ENCODE data around the gene TXNRD2.

TXNRD2 gene

DNA sequence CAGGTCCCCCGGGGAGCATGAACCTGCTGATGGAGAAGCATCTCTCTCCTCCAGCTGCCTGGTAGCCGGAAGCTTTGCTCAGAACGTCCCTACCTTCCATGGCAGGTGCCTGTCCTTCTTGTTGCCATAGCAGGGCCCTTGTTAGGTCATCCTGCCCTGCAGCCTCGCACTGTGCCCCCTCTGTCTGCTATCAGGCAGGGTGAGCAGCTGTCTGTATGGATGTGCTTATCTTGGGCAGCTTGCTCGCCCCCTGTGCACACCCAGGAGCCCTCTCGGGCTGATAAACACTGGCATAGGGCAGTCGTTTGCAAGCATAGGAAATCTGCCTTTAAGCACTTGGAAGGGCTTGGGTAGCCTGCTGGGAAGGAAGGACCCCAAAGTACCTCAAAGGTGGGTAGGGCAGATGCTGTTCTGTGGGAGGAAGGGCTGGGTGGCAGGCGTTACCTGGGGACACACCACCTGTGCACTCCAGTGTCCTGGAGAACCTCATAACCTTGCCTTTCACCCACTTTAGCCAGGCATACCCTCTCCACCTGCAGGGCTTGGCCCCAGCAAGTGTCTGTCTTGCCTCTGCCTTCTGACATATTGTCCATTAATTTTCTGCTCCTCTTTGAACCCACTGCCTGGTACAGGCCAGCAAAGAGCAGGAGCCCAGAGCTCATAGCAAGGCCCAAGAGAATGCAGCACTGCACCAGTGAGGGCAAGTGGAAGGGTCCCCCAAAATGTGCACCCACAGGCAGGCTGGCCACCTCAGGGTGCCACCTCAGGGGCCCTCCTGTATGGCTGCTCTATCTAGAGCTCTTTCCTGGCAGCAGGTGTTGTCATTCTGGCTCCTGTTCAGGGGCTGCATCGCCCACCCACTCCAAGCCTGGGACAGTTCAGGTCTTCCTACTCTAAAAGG lies 8.0 kb downstream of the TXNRD2 start:
- no peak overlapping the region for H3K4me3 ChIP-seq (ENCODE audit: low read length)
- TF ChIP-seq, protein P1, sequence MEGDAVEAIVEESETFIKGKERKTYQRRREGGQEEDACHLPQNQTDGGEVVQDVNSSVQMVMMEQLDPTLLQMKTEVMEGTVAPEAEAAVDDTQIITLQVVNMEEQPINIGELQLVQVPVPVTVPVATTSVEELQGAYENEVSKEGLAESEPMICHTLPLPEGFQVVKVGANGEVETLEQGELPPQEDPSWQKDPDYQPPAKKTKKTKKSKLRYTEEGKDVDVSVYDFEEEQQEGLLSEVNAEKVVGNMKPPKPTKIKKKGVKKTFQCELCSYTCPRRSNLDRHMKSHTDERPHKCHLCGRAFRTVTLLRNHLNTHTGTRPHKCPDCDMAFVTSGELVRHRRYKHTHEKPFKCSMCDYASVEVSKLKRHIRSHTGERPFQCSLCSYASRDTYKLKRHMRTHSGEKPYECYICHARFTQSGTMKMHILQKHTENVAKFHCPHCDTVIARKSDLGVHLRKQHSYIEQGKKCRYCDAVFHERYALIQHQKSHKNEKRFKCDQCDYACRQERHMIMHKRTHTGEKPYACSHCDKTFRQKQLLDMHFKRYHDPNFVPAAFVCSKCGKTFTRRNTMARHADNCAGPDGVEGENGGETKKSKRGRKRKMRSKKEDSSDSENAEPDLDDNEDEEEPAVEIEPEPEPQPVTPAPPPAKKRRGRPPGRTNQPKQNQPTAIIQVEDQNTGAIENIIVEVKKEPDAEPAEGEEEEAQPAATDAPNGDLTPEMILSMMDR (IDR thresholded peaks at IDR 0.05; ENCODE audit: low read depth, low read length), result no peak
- no peak for TF ChIP-seq EZH2phosphoT487 (IDR thresholded peaks at IDR 0.05; ENCODE audit: low read depth)
- no peak overlapping the region for H3K4me2 ChIP-seq (ENCODE audit: low read length)
- no peaks in the 10 kb centered on the region for H3K9me3 ChIP-seq (ENCODE audit: insufficient read depth, low read length)
- no peak overlapping the region for H2AFZ ChIP-seq (ENCODE audit: low read depth, low read length)
- H3K79me2 ChIP-seq (ENCODE audit: low read length), result no peaks in the 10 kb centered on the region
- no peaks in the 10 kb centered on the region for H3K4me1 ChIP-seq (ENCODE audit: low read length)
- peaks cover 4% of the 10 kb centered on the region for H3K36me3 ChIP-seq (replicated peaks; ENCODE audit: low read depth, low read length)
- no peak overlapping the region for H3K27ac ChIP-seq (ENCODE audit: low read length)
- no peak overlapping the region for H3K9ac ChIP-seq (ENCODE audit: low read length)
- H3K27me3 ChIP-seq (ENCODE audit: low read depth, low read length), result no peaks in the 10 kb centered on the region
- H4K20me1 ChIP-seq (ENCODE audit: insufficient read depth, low read length), result no peaks in the 10 kb centered on the region; the same call in none of the 2 replicates

DNA sequence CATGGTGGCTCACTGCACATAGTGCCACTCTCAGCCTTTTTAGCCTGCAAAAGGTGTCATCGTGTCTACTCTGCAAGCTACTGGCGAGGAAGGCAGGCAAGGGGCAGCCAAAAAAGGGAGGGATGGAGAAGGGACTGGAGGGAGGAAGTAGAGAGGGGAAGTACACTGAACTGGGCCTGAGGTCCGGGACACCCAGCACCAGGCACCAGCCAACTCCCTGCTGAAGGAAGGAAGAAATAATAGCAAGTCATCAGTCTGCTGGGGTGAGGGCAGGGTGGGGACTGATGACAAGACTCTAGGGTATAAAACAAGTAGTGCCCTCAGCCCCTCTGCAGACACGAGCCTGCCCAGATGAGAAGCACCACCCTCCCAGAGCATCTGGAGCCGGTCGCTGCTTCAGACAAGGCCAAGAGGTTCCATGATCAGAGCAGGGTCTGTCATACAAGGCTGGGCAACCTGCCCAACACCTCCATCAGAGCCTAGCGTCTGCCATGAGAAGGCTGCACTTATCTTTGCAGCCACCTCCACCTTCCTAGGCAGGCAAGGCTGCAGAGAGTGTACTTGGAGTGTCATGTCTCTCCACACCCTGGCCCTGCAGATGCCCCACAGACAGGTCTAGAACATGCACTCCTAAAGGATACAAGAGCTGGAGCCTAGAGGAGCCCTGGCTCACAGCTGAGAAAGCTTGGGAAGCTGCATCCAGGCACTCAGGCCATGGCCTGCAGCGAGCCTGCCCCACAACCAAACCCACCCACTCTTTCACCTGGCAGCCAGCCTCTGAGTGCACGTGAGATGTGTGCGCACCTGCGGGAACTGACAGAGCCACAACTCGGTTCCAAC lies 9.0 kb downstream of the TXNRD2 start:
- Histone ChIP-seq H2AFZ (ENCODE audit: low read depth, low read length) (no peak overlapping the region), H3K9ac (ENCODE audit: low read length) (no peak overlapping the region), H3K36me3 (replicated peaks; ENCODE audit: low read depth, low read length) (peaks cover 4% of the 10 kb centered on the region), H3K79me2 (ENCODE audit: low read length) (no peaks in the 10 kb centered on the region), H3K4me3 (ENCODE audit: low read length) (no peak overlapping the region), H3K27me3 (ENCODE audit: low read depth, low read length) (no peaks in the 10 kb centered on the region), H4K20me1 (ENCODE audit: insufficient read depth, low read length) (no peaks in the 10 kb centered on the region; the same call in none of the 2 replicates), H3K4me1 (ENCODE audit: low read length) (no peaks in the 10 kb centered on the region), H3K9me3 (ENCODE audit: insufficient read depth, low read length) (no peaks in the 10 kb centered on the region), H3K27ac (ENCODE audit: low read length) (no peak overlapping the region), H3K4me2 (ENCODE audit: low read length) (no peak overlapping the region)
- TF ChIP-seq EZH2phosphoT487 (IDR thresholded peaks at IDR 0.05; ENCODE audit: low read depth), result no peak
- TF ChIP-seq, protein P1 (IDR thresholded peaks at IDR 0.05; ENCODE audit: low read depth, low read length), result no peak

DNA sequence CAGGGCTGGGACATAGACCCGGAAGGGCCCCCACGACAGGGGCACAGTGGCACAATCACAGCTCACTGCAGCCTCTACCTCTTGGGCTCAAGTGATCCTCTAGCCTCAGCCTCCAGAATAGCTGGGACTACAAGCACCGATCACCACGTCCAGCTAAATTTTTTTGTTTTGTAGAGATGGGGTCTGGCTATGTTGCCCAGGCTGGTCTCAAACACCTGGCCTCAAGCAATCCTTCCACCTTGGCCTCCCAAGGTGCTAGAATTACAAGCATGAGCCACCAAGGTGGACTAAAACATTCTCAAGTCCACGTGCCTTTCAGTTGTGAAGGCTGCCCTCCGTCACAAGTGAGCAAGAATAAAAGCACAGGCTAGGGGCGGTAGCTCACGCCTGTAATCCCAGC lies 10.1 kb downstream of the TXNRD2 start:
- peaks cover 4% of the 10 kb centered on the region for H3K36me3 ChIP-seq (replicated peaks; ENCODE audit: low read depth, low read length)
- H4K20me1 ChIP-seq (ENCODE audit: insufficient read depth, low read length), result no peaks in the 10 kb centered on the region; the same call in none of the 2 replicates
- H3K27ac ChIP-seq (ENCODE audit: low read length), result no peak overlapping the region
- no peak for TF ChIP-seq EZH2phosphoT487 (IDR thresholded peaks at IDR 0.05; ENCODE audit: low read depth)
- TF ChIP-seq, protein P1 (IDR thresholded peaks at IDR 0.05; ENCODE audit: low read depth, low read length), result no peak
- H3K9me3 ChIP-seq (ENCODE audit: insufficient read depth, low read length), result no peaks in the 10 kb centered on the region
- H3K4me3 ChIP-seq (ENCODE audit: low read length), result no peak overlapping the region
- no peak overlapping the region for H3K4me2 ChIP-seq (ENCODE audit: low read length)
- H3K9ac ChIP-seq (ENCODE audit: low read length), result no peak overlapping the region
- H3K79me2 ChIP-seq (ENCODE audit: low read length), result no peaks in the 10 kb centered on the region
- no peaks in the 10 kb centered on the region for H3K4me1 ChIP-seq (ENCODE audit: low read length)
- no peaks in the 10 kb centered on the region for H3K27me3 ChIP-seq (ENCODE audit: low read depth, low read length)
- no peak overlapping the region for H2AFZ ChIP-seq (ENCODE audit: low read depth, low read length)
